Ascending aorta (tissue), 2 donors: ENCODE measurements around the gene RBM20. TPM values are rescaled to one million over a fixed set of nuclear protein-coding genes. Genes with fewer than 3 reads are reported as not detected.

Experiments
- DNase-seq, 2 donors: peaks; one replicate each; pipeline ENCODE4 v3.0.0-alpha.2; 2019; ENCODE audit warnings: low spot score in 2 of 2
- H3K27ac ChIP-seq, 2 donors: fragments of 200-600 bp; sonication (generic); one replicate each; pipeline ENCODE4 v1.5.1; 2016 to 2017; ENCODE audit warnings: mild to moderate bottlenecking in 1 of 2
- H3K27me3 ChIP-seq: fragments of 200-600 bp; sonication (generic); one replicate; pipeline ENCODE4 v1.5.1; 2017
- H3K36me3 ChIP-seq, 2 donors: fragments of 200-600 bp; sonication (generic); one replicate each; pipeline ENCODE4 v1.5.1; 2016
- H3K4me1 ChIP-seq, 2 donors: fragments of 200-600 bp; sonication (generic); one replicate each; pipeline ENCODE4 v1.5.1; 2016 to 2017; ENCODE audit warnings: mild to moderate bottlenecking in 1 of 2
- H3K4me3 ChIP-seq, 2 donors: fragments of 200-600 bp; sonication (generic); one replicate each; pipeline ENCODE4 v1.5.1; 2016 to 2017; ENCODE audit warnings: mild to moderate bottlenecking in 1 of 2
- H3K9me3 ChIP-seq, 2 donors: fragments of 200-600 bp; sonication (generic); one replicate each; pipeline ENCODE4 v1.5.1; 2016
- intact Hi-C: fragments of 100-400 bp; cut with DNase I; formaldehyde crosslinking; loops from one replicate; pipeline ENCODE4 v1.15.1; 2023
- total RNA-seq: library from RNA; depleted of rRNA; stranded (reverse); fragments of >200 nt; gene quantifications from one replicate; pipeline ENCODE4 v1.1.0, GENCODE V29; 2016
- TF ChIP-seq, protein P1 (sequence below), 3 experiments: fragments of 200-600 bp in 2 of 3; fragments of 450-650 bp in 1 of 3; sonication (generic) in 2 of 3; IDR thresholded peaks; one replicate each; pipeline ENCODE4 v1.5.1; 2016 to 2019; ENCODE audit warnings: antibody characterized with exemption in 3 of 3, mild to moderate bottlenecking in 1 of 3, moderate library complexity in 1 of 3

Gene RBM20
- total RNA-seq, 1 donor from 2014 or later: 4.8 TPM

DNA sequence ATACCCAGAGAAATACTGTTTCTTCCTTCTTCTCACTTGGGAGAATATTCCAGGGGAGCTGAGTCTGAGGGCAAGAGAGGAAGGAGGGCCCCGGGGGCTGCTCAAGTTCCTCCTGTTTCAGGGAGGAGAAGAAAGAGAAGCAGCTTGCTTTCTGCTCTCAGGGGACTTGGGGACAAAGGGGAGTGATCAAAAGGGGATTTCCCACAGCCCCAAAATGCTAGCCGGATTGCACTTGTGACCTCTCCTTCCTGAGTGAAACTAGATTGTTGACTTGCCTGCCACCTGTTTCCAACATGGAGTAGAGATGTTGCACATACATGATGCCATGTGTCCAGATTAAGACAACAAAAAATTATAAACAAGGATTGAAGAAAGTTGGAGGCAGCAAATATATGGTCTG is 198.9 kb downstream of the RBM20 start:
- Histone ChIP-seq H3K27ac (no peak overlapping the region), H3K9me3 (no peaks in the 10 kb centered on the region), H3K36me3 (no peaks in the 10 kb centered on the region), H3K4me1 (peaks cover 4 to 6% of the 10 kb centered on the region in 2 donors), H3K27me3 (no peaks in the 10 kb centered on the region), H3K4me3 (no peak overlapping the region)
- TF ChIP-seq, protein P1, sequence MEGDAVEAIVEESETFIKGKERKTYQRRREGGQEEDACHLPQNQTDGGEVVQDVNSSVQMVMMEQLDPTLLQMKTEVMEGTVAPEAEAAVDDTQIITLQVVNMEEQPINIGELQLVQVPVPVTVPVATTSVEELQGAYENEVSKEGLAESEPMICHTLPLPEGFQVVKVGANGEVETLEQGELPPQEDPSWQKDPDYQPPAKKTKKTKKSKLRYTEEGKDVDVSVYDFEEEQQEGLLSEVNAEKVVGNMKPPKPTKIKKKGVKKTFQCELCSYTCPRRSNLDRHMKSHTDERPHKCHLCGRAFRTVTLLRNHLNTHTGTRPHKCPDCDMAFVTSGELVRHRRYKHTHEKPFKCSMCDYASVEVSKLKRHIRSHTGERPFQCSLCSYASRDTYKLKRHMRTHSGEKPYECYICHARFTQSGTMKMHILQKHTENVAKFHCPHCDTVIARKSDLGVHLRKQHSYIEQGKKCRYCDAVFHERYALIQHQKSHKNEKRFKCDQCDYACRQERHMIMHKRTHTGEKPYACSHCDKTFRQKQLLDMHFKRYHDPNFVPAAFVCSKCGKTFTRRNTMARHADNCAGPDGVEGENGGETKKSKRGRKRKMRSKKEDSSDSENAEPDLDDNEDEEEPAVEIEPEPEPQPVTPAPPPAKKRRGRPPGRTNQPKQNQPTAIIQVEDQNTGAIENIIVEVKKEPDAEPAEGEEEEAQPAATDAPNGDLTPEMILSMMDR (IDR thresholded peaks at IDR 0.05): no peak
- intact Hi-C loops: no loop called here
- no peak for DNase-seq

DNA sequence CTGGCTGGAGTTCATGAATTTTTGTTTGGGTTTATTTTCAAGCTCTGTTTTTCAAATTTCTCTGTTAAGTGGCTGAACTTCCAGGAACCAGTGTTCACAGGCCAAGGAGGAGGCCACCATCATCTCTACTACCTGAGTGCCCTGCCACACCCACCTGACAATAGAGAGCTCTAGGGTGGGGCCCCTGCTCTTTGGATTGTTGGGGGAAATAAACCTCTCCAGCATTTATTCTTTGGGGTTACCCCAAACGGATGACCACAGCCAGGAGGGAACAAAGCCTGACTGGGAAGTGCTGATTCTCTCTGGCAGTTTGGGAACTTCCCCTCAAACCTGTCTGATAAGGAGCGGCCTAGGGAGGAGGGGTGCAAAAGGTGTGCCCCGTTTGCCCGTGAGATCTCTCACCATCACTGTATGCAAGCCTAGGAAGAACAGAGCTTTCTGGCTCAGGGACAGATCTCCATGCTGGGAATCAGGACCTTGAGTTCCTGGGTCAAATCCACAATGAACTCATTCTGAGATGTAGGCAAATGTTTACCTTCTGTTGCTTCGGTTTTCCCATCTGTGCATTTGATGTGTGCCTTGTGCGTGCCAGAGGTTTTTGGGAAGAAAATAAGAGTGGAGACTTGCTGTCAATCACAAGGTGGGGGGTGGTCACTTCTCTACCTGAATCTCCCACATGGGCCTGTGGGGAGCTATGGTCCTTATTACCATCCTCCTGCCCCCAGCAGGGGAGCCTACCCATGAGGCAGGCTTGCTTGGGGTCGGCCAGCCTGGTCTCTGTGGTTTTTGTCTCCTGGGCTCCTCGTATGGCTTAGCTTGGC is 199.9 kb downstream of the RBM20 start:
- TF ChIP-seq, protein P1 (IDR thresholded peaks at IDR 0.05): no peak
- Histone ChIP-seq H3K36me3 (no peaks in the 10 kb centered on the region), H3K9me3 (no peaks in the 10 kb centered on the region), H3K4me1 (peaks cover 4% of the 10 kb centered on the region in 2 donors), H3K27me3 (no peaks in the 10 kb centered on the region), H3K27ac (no peak overlapping the region), H3K4me3 (no peak overlapping the region)
- intact Hi-C loops: no loop called here
- no peak for DNase-seq

DNA sequence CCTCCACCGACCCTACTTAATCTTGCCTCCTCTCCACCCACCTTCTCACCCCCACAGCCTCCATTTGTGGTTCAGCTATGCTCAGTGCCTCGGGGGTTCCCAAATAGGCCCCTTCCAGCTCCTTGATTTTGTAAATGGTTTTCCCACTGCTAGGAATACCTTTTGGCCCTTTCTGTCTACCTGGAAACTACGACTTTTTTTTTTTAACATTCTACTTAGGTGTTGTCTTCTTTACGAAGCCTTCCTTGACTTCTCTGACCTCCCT is 200.4 kb downstream of the RBM20 start:
- Histone ChIP-seq H3K4me3 (no peak overlapping the region), H3K36me3 (no peaks in the 10 kb centered on the region), H3K27ac (no peak overlapping the region), H3K27me3 (no peaks in the 10 kb centered on the region), H3K4me1 (peaks cover 4% of the 10 kb centered on the region in 2 donors), H3K9me3 (no peaks in the 10 kb centered on the region)
- TF ChIP-seq, protein P1 (IDR thresholded peaks at IDR 0.05): no peak
- intact Hi-C loops: no loop called here
- DNase-seq: no peak

DNA sequence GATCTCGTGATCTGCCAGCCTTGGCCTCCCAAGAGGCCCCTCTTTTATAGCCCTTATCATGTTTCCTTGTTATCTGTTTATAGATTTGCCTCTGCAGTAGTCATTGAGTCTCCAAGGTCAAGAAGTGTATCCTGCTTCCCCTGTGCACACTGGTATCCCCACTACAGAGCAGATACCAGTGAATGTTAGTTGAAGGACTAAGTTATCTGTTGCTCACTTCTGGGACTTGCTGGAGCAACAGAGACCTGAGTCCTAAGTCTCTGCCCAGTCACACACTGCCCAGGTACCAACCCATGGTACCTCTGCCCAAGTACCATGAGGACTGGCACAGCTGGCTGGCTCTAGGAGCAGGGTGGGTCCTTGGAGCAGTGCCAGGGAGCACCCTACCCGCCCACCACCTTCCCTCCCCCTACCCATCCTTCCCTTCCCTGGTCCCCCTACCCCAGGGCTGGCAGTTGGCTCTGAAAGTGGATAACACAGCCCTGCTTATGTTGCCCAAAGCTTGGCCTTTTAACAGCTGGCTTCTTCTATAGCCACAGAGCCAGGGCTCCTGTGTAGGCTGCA is 201.1 kb downstream of the RBM20 start:
- Histone ChIP-seq H3K27ac (no peak overlapping the region), H3K9me3 (no peaks in the 10 kb centered on the region), H3K4me1 (peaks cover 3 to 4% of the 10 kb centered on the region in 2 donors), H3K4me3 (no peak overlapping the region), H3K27me3 (no peaks in the 10 kb centered on the region), H3K36me3 (no peaks in the 10 kb centered on the region)
- DNase-seq: no peak
- TF ChIP-seq, protein P1 (IDR thresholded peaks at IDR 0.05): no peak
- intact Hi-C loops: no loop called here

DNA sequence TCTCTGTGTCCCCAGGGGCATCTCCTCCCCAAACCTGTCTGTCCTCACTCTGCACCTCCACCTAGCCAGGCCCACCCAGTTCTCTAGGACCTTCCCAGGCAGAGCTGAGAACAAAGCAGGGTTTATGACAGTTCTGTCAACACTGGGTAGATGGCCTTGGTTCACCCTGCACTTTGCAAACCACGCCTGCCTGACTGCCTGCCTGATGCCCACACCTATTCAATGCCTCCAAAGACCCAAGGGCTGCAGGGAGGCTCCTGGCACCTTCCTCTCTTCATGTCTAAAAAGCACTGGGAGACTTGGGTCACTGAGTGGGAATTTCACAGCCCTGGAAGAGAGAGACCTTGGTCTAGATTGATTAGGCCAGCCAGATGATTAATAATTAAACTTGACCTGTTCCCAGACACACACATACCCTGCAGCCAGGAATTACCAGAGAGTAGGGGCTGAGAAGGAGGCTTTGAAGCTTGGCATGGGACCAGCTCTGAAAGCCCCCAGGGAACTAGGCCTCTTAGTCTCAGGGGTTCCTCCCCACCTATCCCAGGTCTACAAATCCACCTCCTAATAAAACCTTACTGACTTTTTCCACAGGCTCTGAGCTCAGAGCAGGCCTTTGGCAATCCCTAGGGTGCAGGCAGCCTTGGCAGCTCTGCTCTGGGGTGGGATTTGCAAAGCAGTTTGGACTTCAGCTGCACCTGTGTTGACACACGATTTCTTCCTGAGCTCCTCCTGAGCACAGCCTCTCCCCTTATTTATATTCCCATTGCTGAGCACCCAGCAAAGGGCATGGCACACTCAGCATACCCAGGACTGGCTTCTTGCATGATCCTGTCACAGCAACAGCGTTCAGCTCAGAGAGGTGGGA is 201.9 kb downstream of the RBM20 start:
- intact Hi-C loops: no loop called here
- Histone ChIP-seq H3K4me3 (no peak overlapping the region), H3K36me3 (no peaks in the 10 kb centered on the region), H3K4me1 (no peaks in the 10 kb centered on the region), H3K27me3 (no peaks in the 10 kb centered on the region), H3K27ac (no peak overlapping the region), H3K9me3 (no peaks in the 10 kb centered on the region)
- TF ChIP-seq, protein P1 (IDR thresholded peaks at IDR 0.05): no peak
- DNase-seq: no peak
